WTC11 (cell line): ENCODE data around the gene REG4.

Experiments
- SP1 ChIP-seq: sonication (generic); formaldehyde crosslinking; conservative IDR thresholded peaks from 2 replicates; pipeline ENCODE4 v1.8.1; 2022; ENCODE audit warnings: missing genetic modification reagents
- ZBTB21 ChIP-seq: sonication (generic); formaldehyde crosslinking; IDR thresholded peaks from 2 replicates; pipeline ENCODE4 v1.8.1; 2023; ENCODE audit warnings: mild to moderate bottlenecking, missing genetic modification reagents, borderline replicate concordance
- ZNF263 ChIP-seq: sonication (generic); formaldehyde crosslinking; IDR thresholded peaks from 2 replicates; pipeline ENCODE4 v1.8.1; 2022; ENCODE audit warnings: low read depth, mild to moderate bottlenecking, moderate library complexity, missing genetic modification reagents
- TF ChIP-seq, protein P1 (sequence below): sonication (generic); formaldehyde crosslinking; conservative IDR thresholded peaks from 2 replicates; pipeline ENCODE4 v1.8.1; 2023; ENCODE audit warnings: mild to moderate bottlenecking, low read depth, missing genetic modification reagents, moderate library complexity
- TF ChIP-seq, protein P2 (sequence below): sonication (generic); formaldehyde crosslinking; IDR thresholded peaks from 2 replicates; pipeline ENCODE4 v1.8.0; 2022; ENCODE audit warnings: missing genetic modification reagents
- TF ChIP-seq, protein P3 (sequence below): fragments of 200-600 bp; IDR thresholded peaks from 2 replicates; pipeline ENCODE4 v1.8.0; 2022; ENCODE audit warnings: antibody characterized with exemption

DNA sequence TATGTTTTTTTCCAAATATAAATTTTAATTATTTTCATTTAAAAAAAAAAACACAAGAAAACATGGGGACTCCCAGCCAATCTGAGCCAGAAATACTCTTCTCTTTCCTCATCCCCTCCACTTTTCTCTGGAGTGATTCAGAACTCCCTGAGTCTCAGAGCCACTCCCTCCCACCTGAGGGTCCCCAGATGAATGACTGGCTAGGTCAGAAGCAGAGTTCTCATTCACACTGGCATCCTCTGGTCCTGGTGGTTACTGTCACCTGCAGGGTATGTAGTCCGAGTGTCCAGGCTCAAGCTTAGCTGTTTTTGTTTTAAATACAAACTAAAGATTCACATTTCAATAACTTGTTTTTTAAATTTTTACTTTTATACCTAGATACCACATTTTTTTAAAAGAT, 48.9 kb downstream of the REG4 start:
- TF ChIP-seq SP1 (CRISPR knock-in tag), result no peak
- no peak for TF ChIP-seq ZBTB21 (CRISPR knock-in tag)
- TF ChIP-seq, protein P1, sequence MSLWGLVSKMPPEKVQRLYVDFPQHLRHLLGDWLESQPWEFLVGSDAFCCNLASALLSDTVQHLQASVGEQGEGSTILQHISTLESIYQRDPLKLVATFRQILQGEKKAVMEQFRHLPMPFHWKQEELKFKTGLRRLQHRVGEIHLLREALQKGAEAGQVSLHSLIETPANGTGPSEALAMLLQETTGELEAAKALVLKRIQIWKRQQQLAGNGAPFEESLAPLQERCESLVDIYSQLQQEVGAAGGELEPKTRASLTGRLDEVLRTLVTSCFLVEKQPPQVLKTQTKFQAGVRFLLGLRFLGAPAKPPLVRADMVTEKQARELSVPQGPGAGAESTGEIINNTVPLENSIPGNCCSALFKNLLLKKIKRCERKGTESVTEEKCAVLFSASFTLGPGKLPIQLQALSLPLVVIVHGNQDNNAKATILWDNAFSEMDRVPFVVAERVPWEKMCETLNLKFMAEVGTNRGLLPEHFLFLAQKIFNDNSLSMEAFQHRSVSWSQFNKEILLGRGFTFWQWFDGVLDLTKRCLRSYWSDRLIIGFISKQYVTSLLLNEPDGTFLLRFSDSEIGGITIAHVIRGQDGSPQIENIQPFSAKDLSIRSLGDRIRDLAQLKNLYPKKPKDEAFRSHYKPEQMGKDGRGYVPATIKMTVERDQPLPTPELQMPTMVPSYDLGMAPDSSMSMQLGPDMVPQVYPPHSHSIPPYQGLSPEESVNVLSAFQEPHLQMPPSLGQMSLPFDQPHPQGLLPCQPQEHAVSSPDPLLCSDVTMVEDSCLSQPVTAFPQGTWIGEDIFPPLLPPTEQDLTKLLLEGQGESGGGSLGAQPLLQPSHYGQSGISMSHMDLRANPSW (CRISPR knock-in tag), result no peak
- TF ChIP-seq, protein P2, sequence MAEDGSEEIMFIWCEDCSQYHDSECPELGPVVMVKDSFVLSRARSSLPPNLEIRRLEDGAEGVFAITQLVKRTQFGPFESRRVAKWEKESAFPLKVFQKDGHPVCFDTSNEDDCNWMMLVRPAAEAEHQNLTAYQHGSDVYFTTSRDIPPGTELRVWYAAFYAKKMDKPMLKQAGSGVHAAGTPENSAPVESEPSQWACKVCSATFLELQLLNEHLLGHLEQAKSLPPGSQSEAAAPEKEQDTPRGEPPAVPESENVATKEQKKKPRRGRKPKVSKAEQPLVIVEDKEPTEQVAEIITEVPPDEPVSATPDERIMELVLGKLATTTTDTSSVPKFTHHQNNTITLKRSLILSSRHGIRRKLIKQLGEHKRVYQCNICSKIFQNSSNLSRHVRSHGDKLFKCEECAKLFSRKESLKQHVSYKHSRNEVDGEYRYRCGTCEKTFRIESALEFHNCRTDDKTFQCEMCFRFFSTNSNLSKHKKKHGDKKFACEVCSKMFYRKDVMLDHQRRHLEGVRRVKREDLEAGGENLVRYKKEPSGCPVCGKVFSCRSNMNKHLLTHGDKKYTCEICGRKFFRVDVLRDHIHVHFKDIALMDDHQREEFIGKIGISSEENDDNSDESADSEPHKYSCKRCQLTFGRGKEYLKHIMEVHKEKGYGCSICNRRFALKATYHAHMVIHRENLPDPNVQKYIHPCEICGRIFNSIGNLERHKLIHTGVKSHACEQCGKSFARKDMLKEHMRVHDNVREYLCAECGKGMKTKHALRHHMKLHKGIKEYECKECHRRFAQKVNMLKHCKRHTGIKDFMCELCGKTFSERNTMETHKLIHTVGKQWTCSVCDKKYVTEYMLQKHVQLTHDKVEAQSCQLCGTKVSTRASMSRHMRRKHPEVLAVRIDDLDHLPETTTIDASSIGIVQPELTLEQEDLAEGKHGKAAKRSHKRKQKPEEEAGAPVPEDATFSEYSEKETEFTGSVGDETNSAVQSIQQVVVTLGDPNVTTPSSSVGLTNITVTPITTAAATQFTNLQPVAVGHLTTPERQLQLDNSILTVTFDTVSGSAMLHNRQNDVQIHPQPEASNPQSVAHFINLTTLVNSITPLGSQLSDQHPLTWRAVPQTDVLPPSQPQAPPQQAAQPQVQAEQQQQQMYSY, result no peak
- TF ChIP-seq, protein P3, sequence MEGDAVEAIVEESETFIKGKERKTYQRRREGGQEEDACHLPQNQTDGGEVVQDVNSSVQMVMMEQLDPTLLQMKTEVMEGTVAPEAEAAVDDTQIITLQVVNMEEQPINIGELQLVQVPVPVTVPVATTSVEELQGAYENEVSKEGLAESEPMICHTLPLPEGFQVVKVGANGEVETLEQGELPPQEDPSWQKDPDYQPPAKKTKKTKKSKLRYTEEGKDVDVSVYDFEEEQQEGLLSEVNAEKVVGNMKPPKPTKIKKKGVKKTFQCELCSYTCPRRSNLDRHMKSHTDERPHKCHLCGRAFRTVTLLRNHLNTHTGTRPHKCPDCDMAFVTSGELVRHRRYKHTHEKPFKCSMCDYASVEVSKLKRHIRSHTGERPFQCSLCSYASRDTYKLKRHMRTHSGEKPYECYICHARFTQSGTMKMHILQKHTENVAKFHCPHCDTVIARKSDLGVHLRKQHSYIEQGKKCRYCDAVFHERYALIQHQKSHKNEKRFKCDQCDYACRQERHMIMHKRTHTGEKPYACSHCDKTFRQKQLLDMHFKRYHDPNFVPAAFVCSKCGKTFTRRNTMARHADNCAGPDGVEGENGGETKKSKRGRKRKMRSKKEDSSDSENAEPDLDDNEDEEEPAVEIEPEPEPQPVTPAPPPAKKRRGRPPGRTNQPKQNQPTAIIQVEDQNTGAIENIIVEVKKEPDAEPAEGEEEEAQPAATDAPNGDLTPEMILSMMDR, result no peak
- no peak for TF ChIP-seq ZNF263 (CRISPR knock-in tag)
